GM12878 (cell line): ENCODE measurements around the gene PAK5.

ENCODE experiments used
- BCL11A ChIP-seq: IDR thresholded peaks from 2 replicates; pipeline ENCODE4 v1.6.1; 2011; ENCODE audit warnings: low read depth, low read length
- BRCA1 ChIP-seq: IDR thresholded peaks from 2 replicates; pipeline ENCODE4 v1.6.1; 2011; ENCODE audit warnings: low read depth, low read length, improper control_type of control experiment
- CBX3 ChIP-seq: fragments of 200-600 bp; sonication (generic); IDR thresholded peaks from 2 replicates; pipeline ENCODE4 v1.6.1; 2016; ENCODE audit warnings: low read depth, borderline replicate concordance
- CHD1 ChIP-seq: IDR thresholded peaks from 2 replicates; pipeline ENCODE4 v1.6.1; 2012; ENCODE audit warnings: low read depth, low read length, improper control_type of control experiment
- FOXM1 ChIP-seq: IDR thresholded peaks from 2 replicates; pipeline ENCODE4 v1.6.1; 2012; ENCODE audit warnings: low read depth, mild to moderate bottlenecking, inconsistent platforms, low read length, moderate library complexity
- HDAC6 ChIP-seq: fragments of 200-600 bp; sonication (generic); IDR thresholded peaks from one replicate; pipeline ENCODE4 v1.8.0; 2017; ENCODE audit warnings: antibody characterized with exemption; ENCODE audit not compliant: unreplicated experiment
- POLR2A ChIP-seq: IDR thresholded peaks from 2 replicates; pipeline ENCODE4 v1.6.1; 2011; ENCODE audit warnings: low read depth, mild to moderate bottlenecking, low read length
- SIN3A ChIP-seq: IDR thresholded peaks from 2 replicates; pipeline ENCODE4 v1.6.1; 2012; ENCODE audit warnings: low read depth, low read length, improper control_type of control experiment
- STAT1 ChIP-seq: fragments of 450-650 bp; conservative IDR thresholded peaks from 2 replicates; pipeline ENCODE4 v1.6.1; 2014; ENCODE audit warnings: antibody characterized with exemption, mild to moderate bottlenecking
- ZBED1 ChIP-seq: IDR thresholded peaks from 2 replicates; pipeline ENCODE4 v1.6.1; 2016; ENCODE audit warnings: borderline replicate concordance
- TF ChIP-seq, protein P1 (sequence below), 3 experiments: IDR thresholded peaks in 2 of 3; conservative IDR thresholded peaks in 1 of 3; 2 replicates each; pipeline ENCODE4 v1.5.1; 2011; ENCODE audit warnings: low read depth in 3 of 3, low read length in 3 of 3, mild to moderate bottlenecking in 3 of 3, control low read depth in 2 of 3, moderate library complexity in 2 of 3, inconsistent platforms in 1 of 3, mixed read lengths in 1 of 3; ENCODE audit not compliant: control insufficient read depth in 2 of 3, insufficient read depth in 1 of 3; ENCODE audit errors: extremely low read depth in 1 of 3
- TF ChIP-seq, protein P2 (sequence below): fragments of 450-650 bp; IDR thresholded peaks from 2 replicates; pipeline ENCODE4 v1.6.1; 2016; ENCODE audit warnings: mild to moderate bottlenecking, moderate library complexity, borderline replicate concordance
- TF ChIP-seq, protein P3 (sequence below): IDR thresholded peaks from 2 replicates; pipeline ENCODE4 v1.6.1; 2012; ENCODE audit warnings: low read depth, low read length, improper control_type of control experiment
- TF ChIP-seq, protein P4 (sequence below): IDR thresholded peaks from 2 replicates; pipeline ENCODE4 v1.6.1; 2011; ENCODE audit warnings: mild to moderate bottlenecking, low read depth, low read length, moderate library complexity; ENCODE audit not compliant: insufficient replicate concordance

DNA sequence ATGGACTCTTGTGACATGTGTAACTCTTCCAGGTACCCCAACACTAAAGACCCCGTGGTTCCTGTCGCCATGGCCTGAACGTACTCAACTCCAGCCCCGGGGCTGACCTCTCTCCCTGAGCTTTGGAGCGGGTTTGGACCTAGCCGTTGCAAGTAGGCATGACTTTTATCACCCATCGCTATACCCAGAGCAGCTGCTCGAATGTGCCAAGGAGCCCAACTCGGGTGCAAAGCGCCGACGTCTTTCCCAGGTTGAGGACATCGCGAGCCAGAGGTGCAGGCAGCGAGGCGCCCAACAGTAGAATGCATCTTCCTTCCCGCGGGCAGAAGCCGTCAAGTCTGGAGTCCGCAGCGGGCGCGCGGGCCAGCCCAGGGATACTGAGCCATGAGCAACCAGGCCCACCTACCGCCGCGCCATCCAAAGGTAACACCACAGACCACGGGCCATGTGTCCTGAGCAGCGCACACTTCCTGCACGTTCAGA lies 330.1 kb downstream of the PAK5 start:
- TF ChIP-seq, protein P1, sequence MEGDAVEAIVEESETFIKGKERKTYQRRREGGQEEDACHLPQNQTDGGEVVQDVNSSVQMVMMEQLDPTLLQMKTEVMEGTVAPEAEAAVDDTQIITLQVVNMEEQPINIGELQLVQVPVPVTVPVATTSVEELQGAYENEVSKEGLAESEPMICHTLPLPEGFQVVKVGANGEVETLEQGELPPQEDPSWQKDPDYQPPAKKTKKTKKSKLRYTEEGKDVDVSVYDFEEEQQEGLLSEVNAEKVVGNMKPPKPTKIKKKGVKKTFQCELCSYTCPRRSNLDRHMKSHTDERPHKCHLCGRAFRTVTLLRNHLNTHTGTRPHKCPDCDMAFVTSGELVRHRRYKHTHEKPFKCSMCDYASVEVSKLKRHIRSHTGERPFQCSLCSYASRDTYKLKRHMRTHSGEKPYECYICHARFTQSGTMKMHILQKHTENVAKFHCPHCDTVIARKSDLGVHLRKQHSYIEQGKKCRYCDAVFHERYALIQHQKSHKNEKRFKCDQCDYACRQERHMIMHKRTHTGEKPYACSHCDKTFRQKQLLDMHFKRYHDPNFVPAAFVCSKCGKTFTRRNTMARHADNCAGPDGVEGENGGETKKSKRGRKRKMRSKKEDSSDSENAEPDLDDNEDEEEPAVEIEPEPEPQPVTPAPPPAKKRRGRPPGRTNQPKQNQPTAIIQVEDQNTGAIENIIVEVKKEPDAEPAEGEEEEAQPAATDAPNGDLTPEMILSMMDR (IDR thresholded peaks at IDR 0.05 in 2 of 3, conservative IDR thresholded peaks at IDR 0.05 in 1 of 3; ENCODE audit: control insufficient read depth in 2 of 3, extremely low read depth in 1 of 3, insufficient read depth in 1 of 3, low read depth in 3 of 3, low read length in 3 of 3): no peak
- no peak for TF ChIP-seq HDAC6
- TF ChIP-seq, protein P2, sequence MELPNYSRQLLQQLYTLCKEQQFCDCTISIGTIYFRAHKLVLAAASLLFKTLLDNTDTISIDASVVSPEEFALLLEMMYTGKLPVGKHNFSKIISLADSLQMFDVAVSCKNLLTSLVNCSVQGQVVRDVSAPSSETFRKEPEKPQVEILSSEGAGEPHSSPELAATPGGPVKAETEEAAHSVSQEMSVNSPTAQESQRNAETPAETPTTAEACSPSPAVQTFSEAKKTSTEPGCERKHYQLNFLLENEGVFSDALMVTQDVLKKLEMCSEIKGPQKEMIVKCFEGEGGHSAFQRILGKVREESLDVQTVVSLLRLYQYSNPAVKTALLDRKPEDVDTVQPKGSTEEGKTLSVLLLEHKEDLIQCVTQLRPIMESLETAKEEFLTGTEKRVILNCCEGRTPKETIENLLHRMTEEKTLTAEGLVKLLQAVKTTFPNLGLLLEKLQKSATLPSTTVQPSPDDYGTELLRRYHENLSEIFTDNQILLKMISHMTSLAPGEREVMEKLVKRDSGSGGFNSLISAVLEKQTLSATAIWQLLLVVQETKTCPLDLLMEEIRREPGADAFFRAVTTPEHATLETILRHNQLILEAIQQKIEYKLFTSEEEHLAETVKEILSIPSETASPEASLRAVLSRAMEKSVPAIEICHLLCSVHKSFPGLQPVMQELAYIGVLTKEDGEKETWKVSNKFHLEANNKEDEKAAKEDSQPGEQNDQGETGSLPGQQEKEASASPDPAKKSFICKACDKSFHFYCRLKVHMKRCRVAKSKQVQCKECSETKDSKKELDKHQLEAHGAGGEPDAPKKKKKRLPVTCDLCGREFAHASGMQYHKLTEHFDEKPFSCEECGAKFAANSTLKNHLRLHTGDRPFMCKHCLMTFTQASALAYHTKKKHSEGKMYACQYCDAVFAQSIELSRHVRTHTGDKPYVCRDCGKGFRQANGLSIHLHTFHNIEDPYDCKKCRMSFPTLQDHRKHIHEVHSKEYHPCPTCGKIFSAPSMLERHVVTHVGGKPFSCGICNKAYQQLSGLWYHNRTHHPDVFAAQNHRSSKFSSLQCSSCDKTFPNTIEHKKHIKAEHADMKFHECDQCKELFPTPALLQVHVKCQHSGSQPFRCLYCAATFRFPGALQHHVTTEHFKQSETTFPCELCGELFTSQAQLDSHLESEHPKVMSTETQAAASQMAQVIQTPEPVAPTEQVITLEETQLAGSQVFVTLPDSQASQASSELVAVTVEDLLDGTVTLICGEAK: no peak
- no peak for TF ChIP-seq CBX3
- no peak for TF ChIP-seq BRCA1
- no peak for TF ChIP-seq STAT1
- TF ChIP-seq FOXM1: no peak
- no peak for TF ChIP-seq POLR2A
- TF ChIP-seq, protein P3, sequence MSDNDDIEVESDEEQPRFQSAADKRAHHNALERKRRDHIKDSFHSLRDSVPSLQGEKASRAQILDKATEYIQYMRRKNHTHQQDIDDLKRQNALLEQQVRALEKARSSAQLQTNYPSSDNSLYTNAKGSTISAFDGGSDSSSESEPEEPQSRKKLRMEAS: no peak
- TF ChIP-seq SIN3A: no peak
- TF ChIP-seq ZBED1: no peak
- TF ChIP-seq CHD1: no peak
- no peak for TF ChIP-seq BCL11A
- TF ChIP-seq, protein P4, sequence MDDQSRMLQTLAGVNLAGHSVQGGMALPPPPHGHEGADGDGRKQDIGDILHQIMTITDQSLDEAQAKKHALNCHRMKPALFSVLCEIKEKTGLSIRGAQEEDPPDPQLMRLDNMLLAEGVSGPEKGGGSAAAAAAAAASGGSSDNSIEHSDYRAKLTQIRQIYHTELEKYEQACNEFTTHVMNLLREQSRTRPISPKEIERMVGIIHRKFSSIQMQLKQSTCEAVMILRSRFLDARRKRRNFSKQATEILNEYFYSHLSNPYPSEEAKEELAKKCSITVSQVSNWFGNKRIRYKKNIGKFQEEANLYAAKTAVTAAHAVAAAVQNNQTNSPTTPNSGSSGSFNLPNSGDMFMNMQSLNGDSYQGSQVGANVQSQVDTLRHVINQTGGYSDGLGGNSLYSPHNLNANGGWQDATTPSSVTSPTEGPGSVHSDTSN: no peak
